Activated CD4-positive, CD25-positive, alpha-beta regulatory T cell treated with anti-CD3 and anti-CD28 coated beads, Interleukin-2, amount 50 U/mL, for 24 hours (primary cell): ENCODE results near the gene NAA10.

ENCODE experiments used
- ATAC-seq, 2 donors: fragments of 150-1000 bp; cut with Tn5 transposase; one replicate each; pipeline ENCODE4 v1.10.0; 2021; ENCODE audit warnings: mild to moderate bottlenecking in 1 of 2, moderate library complexity in 1 of 2

Gene NAA10

GRCh38 chrX:153883163-153883843 is 51.5 kb downstream of the NAA10 start:
- no peak for ATAC-seq

DNA sequence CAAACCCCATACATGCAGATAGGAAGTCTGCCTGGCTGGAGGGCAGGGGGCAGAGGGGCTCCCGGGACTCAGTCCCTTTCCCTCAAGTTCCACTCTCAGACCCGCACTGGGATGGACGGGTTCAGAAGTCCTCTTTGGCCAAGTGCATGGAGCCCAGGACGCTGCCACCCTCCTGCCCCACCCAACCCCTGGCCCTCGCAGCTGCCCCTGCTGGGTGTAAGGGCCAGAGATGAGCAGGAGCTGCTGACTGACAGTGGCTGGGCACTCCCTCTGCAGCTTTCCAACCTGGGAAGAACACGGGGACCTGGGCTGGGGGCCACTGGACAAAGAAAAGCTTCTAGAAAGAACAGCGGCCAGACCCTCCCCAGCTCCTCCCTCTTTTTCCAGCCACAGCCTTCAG is 52.3 kb downstream of the NAA10 start:
- ATAC-seq: no peak

GRCh38 chrX:153882086-153882498 is 52.7 kb downstream of the NAA10 start:
- no peak for ATAC-seq

GRCh38 chrX:153881281-153881680 is 53.6 kb downstream of the NAA10 start:
- no peak for ATAC-seq

GRCh38 chrX:153880440-153880815 is 54.4 kb downstream of the NAA10 start:
- ATAC-seq: no peak

- no peak for ATAC-seq
These were observed 54.9 kb downstream of the NAA10 start for GRCh38 chrX:153879741-153880439.
